GM18499 (cell line): ENCODE measurements around the gene BAG2.

Source experiments
- ATAC-seq: cut with Tn5 transposase; IDR thresholded peaks from one replicate; pipeline ENCODE4 v1.9.1; 2021; ENCODE audit warnings: moderate number of reproducible peaks; ENCODE audit not compliant: insufficient read depth, unreplicated experiment

BAG2 gene

GRCh38 chr6:57173886-57174510 lies 1.9 kb downstream of the BAG2 start:
- no peak for ATAC-seq

- ATAC-seq: no peak
Measured at GRCh38 chr6:57174511-57174907, 2.4 kb downstream of the BAG2 start.

- no peak for ATAC-seq
Measured at GRCh38 chr6:57177545-57178265, 5.6 kb downstream of the BAG2 start.

- ATAC-seq: no peak
Measured at GRCh38 chr6:57180596-57180995, 8.5 kb downstream of the BAG2 start.

- ATAC-seq: no peak
Measured at GRCh38 chr6:57182017-57182432, 9.9 kb downstream of the BAG2 start.

GRCh38 chr6:57183336-57183735 lies 11.2 kb downstream of the BAG2 start:
- no peak for ATAC-seq

- no peak for ATAC-seq
Measured at GRCh38 chr6:57190140-57190539, 18.0 kb downstream of the BAG2 start.

- ATAC-seq: no peak
Measured at GRCh38 chr6:57193177-57193576, 21.1 kb downstream of the BAG2 start.

- no peak for ATAC-seq
Measured at GRCh38 chr6:57195457-57195856, 23.3 kb downstream of the BAG2 start.

GRCh38 chr6:57198926-57199636 lies 27.0 kb downstream of the BAG2 start:
- no peak for ATAC-seq

GRCh38 chr6:57201718-57202117 lies 29.6 kb downstream of the BAG2 start:
- ATAC-seq: no peak

- ATAC-seq: no peak
Measured at GRCh38 chr6:57205550-57206328, 33.6 kb downstream of the BAG2 start.

- ATAC-seq: no peak
Measured at GRCh38 chr6:57207141-57207540, 35.0 kb downstream of the BAG2 start.

- ATAC-seq: no peak
Measured at GRCh38 chr6:57207872-57208271, 35.7 kb downstream of the BAG2 start.

- ATAC-seq: no peak
Measured at GRCh38 chr6:57209030-57209429, 36.9 kb downstream of the BAG2 start.

- ATAC-seq: no peak
Measured at GRCh38 chr6:57210060-57210459, 37.9 kb downstream of the BAG2 start.

GRCh38 chr6:57215260-57215659 lies 43.1 kb downstream of the BAG2 start:
- ATAC-seq: no peak

- ATAC-seq: no peak
Measured at GRCh38 chr6:57216235-57217101, 44.3 kb downstream of the BAG2 start.

- no peak for ATAC-seq
Measured at GRCh38 chr6:57217270-57217669, 45.1 kb downstream of the BAG2 start.
